Fibroblast of skin of right biceps (primary cell): Measurements from ENCODE around the gene CHRM4.
A peak's percentile ranks its signal among the peaks of the same experiment; 100 is the strongest.

Experiments used
- DNase-seq: peaks from one replicate; pipeline ENCODE4 v3.0.0-alpha.2; 2013

Gene CHRM4

DNA sequence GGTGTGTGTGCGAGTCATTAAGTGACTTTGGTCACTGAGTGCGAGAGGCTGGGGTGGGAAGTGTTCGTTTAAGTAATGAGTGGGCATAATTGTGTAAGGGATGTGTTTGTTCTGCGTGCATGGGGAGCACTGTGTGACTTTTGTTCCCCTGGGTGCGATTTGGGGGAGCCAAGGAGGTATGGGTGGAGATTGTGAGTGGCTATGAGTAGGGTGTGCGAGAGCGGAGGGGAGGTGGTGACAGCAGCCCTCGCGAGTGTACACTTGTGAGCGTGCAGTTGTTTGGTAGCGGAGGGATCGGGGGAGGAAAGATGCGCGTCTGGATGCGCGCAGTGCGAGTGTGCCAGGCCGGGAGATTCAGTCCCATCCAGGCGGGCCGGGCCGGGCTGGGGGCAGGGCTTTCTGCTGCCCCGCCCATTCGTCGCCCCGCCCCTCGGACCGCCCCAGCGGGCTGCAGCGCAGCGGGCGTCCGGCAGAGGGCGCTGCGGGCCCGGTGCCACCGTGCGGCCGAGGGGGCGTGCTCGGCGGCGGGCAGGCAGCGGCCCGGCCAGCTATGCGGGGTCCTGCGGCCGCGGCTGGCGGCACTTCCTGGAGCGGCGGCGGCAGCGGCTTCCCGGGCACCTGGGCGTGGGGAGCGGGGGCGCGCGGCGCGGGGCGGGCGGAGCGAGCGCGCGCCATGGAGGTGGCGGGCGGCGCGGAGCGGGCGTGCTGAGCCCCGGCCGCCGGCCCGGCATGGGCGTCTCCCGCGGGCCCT, 44.5 kb downstream of the CHRM4 start, which contains the start of gene DGKZ:
Gene DGKZ (plus strand): TSS at position 578 of the 751 bp plus-strand sequence. CDS start 197 bp downstream, outside the sequence.
- peak; percentile 84 for DNase-seq

DNA sequence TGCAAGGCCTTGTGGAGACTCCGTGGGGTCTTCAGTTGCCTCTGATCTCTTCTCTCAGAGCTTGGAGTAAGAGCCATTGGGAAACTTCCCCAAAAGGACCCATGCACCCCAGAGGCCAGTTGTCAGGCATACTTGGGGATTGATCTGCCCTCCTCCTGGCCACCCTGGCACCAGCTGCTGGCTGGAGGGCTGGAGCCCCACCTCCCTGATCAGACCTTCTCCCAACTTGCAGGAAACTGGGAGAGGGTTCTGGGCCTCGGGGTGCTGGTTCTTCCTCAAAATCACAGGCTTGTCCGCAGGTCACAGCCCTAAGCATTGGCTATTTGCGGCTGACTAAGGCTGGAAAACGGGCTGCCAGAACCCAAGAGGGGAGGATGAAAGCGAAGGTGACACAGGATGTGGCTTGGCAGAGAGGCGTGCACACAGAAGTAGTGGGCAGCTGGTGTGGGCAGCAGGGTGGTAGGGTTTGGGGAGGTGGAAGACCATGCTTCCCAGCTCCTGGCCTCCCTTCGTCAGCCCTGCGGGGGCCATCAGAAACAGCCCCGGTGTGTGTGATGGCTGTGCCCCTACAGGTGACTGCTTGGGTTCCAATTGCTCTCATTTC, 45.6 kb downstream of the CHRM4 start:
- DNase-seq, result no peak

DNA sequence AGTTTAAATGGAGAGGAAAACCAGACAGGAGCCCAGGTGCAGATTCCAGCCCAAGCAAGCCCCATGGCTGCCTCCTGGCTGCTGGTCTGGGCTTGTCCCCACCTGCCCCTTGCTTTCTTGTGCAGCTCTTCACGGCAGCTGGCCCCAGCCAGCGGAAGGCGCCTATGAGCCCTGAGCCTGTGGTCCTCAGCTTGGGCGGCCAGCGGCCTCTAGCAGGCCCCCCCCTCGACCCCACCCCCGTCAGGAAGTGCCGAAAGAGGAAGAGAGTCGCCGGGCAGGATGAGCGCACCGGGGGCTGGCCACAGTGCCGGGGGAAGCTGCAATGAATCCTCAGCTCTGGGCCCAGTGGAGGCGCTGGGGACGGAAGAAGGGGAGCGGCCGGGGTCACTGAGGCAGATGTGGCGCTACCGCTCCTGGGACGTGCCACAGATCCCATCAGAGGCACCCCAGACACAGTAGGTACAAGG, 46.4 kb downstream of the CHRM4 start:
- DNase-seq, result no peak

DNA sequence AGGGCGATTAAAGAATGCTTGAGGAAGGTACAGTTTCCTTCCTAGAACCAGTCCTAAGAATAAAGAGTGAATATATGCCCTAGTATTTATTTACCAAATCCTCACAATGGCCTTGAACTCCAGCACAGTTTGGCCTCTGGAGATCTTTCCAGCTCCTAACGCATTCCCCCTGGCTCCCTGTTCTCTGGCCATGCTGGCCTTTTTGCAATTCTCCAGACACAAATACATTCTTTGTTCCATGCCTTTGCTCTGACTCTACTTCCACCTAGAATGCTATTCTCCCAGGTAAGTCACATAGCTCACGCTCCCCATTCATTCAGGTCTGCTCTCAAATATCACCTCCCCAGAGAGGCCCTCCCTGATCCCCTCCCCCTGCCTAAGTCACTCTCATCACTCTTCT, 48.1 kb downstream of the CHRM4 start:
- no peak for DNase-seq

DNA sequence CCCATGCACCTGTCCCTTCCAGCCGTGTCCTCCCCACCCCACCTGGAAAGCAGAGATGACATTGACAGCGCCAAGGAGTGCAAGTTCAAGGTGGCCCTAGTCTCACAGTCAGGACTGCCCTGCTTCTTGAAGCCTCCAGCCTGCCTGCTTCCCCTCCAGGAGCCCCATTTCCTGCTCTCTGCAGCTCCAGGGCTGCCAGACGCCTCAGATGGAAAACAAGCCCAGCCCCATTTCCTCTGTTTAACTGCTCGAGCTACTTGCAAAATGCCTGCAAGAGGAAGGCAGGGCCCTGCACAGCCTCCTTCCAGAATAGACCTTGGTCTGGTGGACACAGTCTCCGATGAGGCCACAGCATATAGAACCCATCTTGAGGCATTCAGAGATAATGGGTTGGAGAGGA, 49.3 kb downstream of the CHRM4 start:
- DNase-seq, result no peak

DNA sequence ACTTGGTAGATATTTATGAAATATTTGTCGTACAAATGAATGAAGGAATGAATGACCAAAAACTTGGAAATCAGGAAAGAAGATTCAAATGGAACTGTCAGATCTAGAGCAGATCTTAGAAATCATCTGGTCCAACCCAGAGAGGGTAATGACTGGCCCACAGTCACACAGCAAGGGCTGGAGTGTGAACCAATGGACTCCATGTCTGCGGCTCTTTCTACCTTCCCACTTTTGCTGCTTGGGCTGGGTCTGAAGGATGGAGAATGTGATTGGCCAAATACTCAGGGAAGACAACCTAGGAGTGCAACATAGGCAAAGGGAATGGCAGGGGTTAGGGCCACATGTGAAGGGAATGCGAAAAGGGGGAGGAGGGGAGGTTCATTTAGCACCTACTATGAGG, 50.1 kb downstream of the CHRM4 start:
- DNase-seq, result no peak

DNA sequence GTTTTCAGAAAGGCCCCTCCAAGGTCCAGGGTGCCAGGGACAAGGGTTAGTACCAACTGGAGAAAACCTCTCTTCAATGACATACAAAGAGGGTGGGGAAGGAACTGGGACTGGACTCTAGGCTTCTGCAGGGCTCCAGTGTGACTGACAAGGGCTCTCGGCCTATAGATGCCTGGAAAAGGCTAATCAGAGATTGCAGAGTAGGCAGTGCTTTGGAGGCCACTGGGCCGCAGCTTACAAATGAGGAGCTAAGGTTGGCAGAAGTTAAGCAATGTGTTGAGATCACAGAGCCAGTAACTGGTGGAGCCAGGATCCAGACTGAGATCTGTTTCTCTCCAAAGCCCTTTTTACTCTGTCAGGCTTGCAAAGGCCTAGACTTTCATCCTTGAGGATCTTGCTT, 51.8 kb downstream of the CHRM4 start:
- DNase-seq, result no peak

DNA sequence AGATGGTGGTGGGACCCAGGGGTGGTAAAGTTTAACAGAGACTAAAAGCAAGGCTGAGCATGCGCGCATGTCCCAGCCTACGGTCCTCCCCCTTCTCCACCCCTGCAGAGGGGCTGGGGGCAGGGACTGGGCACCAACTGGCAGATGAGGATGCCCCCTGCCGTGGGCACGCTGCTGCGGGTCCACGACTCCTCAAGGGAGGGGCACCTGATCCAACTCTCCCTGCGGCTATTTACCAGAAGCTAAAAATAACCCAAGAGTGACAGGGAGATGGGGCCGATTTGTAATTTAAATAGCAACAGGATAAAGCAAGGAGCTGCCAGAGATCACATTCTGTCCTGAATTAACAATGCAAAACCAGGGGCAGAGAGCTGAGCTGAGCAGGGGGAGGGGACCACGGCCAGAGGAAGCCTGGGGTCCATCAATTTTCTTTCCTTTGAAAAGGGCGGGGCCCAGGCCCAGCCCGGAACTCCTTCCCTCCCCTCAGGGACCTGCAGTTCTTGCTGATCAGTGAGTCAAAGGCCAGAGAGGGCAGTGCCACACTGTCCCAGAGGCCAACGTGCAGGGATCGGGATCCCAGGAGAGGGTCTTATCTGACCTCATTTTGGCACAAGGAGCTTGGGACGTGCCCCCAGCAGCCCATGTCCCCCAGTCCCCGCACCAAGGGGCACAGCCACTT, 52.4 kb downstream of the CHRM4 start:
- no peak for DNase-seq

DNA sequence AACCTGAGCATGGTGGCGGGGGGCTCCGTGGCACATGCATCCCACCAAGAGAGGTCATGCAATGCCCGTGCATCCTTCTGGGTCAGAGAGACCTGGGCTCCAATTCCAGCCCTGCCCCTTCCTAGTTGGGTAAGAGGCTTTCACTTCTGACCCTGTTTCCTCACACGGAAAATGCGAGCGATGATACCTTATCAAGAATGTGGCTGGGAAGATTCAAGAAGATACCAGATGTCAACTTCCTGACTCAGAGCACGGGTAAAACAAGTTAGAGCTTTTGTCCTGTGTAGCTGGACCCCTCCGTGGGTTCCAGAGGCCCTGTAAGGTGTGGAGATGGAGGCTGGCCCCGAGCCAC, 53.0 kb downstream of the CHRM4 start:
- no peak for DNase-seq

DNA sequence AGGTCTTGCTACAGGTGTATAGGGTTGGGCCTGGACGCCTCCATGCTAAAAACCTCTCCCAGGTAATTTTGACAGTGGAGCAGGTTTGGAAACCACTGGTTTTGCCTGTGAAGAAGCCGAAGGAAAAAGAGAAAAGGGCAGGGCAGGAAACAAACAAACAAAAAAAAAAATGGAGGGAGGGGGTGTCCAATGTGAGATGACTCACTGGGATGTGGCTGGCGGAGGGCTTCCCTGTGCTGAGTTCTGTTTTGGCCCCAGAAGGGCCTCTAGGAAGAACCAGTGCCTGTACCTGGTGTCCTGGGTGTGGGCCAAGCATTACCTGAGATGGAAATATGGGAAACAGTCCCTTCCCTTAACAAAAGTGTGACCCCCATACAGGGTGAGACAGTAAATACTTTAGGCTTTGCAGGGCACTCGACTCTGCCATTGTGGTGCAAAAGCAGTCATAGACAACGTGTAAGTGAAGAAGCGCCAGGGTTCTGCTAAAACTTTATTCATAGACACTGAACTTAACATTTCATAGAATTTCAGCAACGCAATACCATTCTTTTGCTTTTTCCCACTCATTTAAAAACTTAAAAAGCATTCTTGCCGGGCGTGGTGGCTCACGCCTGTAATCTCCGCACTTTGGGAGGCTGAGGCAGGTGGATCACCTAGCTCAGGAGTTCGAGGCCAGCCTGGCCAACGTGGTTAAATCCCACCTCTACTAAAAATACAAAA, 53.8 kb downstream of the CHRM4 start:
- no peak for DNase-seq

DNA sequence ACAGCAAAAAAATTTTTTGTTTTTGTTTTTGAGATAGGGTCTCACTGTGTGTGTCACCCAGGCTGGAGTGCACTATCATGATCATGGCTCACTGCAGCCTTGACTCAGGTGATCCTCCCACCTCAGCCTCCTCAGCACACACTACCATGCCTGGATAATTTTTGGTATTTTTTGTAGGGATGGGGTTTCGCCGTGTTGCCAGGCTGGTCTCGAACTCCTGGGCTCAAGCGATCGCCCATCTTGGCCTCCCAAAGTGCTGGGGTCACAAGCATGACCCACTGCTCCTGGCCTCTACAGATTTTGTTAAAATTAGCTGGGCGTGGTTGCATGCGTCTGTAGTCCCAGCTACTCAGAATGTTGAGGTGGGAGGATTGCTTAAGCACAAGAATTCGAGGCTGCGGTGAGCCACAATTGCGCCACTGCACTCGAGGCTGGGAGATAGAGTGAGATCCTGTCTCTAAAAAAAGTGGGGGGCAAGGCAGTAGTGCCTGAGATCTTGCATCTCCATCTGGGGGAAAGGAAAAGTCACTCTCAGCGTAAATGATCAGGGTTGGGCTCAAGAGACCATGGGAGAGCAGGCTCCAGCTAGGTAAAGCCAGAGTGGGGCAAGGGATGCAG, 54.9 kb downstream of the CHRM4 start:
- DNase-seq, result no peak

DNA sequence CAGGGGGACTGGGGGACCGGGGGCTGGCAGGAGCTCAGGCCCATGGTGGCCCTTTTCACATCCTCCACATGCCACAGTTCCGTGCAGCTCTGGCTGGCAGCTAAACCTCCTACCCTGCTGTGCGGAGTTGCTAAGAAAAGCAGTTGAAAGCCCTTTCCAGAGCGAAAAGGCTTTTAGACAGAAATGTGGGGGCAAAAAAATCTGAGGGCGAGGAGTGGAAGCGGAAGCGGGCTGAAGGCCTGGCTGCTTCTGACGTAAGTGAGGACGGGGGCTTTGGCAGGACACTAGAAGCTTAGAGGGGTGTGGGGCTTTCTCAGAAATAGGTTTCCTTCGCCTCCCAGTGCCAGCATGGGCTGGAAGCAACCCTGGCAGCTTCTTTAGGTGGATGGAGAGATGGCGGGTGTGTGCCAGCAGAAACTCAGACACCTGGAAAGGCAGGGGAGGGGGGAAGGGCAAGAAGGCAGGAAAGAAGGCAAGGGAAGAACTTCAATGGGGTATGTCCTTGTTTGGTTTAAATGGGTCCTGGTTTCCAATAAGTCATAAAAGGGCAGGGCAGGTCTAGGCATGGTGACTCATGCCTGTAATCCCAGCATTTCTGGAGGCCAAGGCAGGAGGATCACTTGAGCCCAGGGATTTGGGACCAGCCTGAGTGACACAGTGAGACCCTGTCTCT, 55.5 kb downstream of the CHRM4 start:
- DNase-seq, result no peak

DNA sequence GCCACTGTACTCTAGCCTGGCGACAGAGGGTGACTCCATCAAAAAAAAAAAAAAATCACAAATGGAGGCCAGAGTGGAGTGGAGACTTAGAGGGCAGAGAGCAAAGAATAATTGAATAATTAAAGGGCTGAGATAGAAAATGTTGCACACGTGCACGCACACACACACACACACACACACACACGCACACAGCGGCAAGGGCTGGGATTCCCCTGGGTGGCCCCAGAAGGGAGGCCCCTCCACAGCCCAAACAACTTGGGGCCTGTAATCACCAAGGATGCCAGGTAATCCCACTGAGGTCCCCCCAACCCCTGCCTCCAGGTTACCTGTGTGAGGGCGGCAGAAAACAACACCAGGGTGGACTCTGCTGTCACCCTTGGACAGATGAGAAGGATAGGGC, 56.3 kb downstream of the CHRM4 start:
- DNase-seq, result no peak

DNA sequence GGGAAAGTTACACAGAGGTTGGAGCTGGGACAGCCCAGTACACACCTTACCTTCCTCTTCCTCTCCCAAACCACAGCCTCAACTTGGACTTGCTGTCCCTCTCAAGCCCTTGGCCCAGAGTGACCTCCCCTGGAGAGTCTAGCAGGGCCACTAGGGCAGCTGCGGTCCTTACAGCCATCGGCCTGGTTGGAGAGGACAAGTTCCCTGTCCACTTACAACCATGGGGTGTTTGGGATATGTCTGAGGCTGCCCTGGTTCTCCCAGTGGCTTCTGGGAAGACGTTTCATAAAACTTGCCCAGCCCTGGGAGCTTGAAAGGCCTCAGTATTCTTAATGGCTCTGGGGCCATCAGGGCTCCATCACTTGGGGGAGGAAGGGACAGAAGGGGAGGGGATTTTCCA, 57.4 kb downstream of the CHRM4 start:
- DNase-seq, result no peak
